Loucy (cell line): ENCODE results near the gene MAT2B.

ENCODE experiments used
- H2AFZ ChIP-seq: fragments of 200-600 bp; sonication (generic); 2 replicates; pipeline ENCODE4 v1.6.0; 2016; ENCODE audit warnings: antibody characterized with exemption, mild to moderate bottlenecking, low read length, moderate library complexity
- H3F3A ChIP-seq: fragments of 200-600 bp; 2 replicates; pipeline ENCODE4 v1.6.0; 2016; ENCODE audit warnings: antibody characterized with exemption, low read depth, mild to moderate bottlenecking
- H3K27me3 ChIP-seq: fragments of 200-600 bp; sonication (generic); 2 replicates; pipeline ENCODE4 v1.6.1; 2014; ENCODE audit warnings: low read length, mild to moderate bottlenecking; ENCODE audit not compliant: insufficient read depth, poor library complexity, severe bottlenecking
- H3K36me3 ChIP-seq: fragments of 200-600 bp; sonication (generic); 2 replicates; pipeline ENCODE4 v1.6.1; 2016; ENCODE audit warnings: low read length; ENCODE audit not compliant: insufficient read depth
- H3K4me1 ChIP-seq: fragments of 200-600 bp; sonication (generic); 2 replicates; pipeline ENCODE4 v1.5.1; 2014; ENCODE audit warnings: low read length, mild to moderate bottlenecking; ENCODE audit not compliant: insufficient read depth, poor library complexity, severe bottlenecking
- H3K4me2 ChIP-seq: fragments of 200-600 bp; sonication (generic); 2 replicates; pipeline ENCODE4 v1.6.0; 2014; ENCODE audit warnings: antibody characterized with exemption, low read length, low read depth, mild to moderate bottlenecking; ENCODE audit not compliant: poor library complexity, severe bottlenecking
- H3K4me3 ChIP-seq: fragments of 200-600 bp; sonication (generic); 2 replicates; pipeline ENCODE4 v1.5.1; 2014; ENCODE audit warnings: low read length, mild to moderate bottlenecking, mixed read lengths; ENCODE audit not compliant: poor library complexity, severe bottlenecking
- H3K79me2 ChIP-seq: fragments of 200-600 bp; sonication (generic); 2 replicates; pipeline ENCODE4 v1.6.1; 2014; ENCODE audit warnings: low read length; ENCODE audit not compliant: insufficient read depth
- H3K9ac ChIP-seq: fragments of 200-600 bp; sonication (generic); 2 replicates; pipeline ENCODE4 v1.6.0; 2014; ENCODE audit warnings: mild to moderate bottlenecking, low read depth, low read length, moderate library complexity; ENCODE audit not compliant: poor library complexity, severe bottlenecking
- H3K9me2 ChIP-seq: fragments of 200-600 bp; sonication (generic); replicated peaks from 2 replicates; pipeline ENCODE4 v1.6.1; 2016; ENCODE audit warnings: low read depth, low read length, mixed read lengths
- H3K9me3 ChIP-seq: fragments of 200-600 bp; sonication (generic); 2 replicates; pipeline ENCODE4 v1.6.1; 2014; ENCODE audit warnings: mild to moderate bottlenecking, antibody characterized with exemption, low read length, low read depth; ENCODE audit not compliant: insufficient read depth
- H4K20me1 ChIP-seq: fragments of 200-600 bp; sonication (generic); 2 replicates; pipeline ENCODE4 v1.6.0; 2014; ENCODE audit warnings: antibody characterized with exemption, low read length, mild to moderate bottlenecking; ENCODE audit not compliant: insufficient read depth, poor library complexity, severe bottlenecking
- CTCF ChIP-seq: fragments of 200-600 bp; sonication (generic); conservative IDR thresholded peaks from 2 replicates; pipeline ENCODE4 v1.5.1; 2014; ENCODE audit warnings: mild to moderate bottlenecking, antibody characterized with exemption, low read length
- EZH2phosphoT487 ChIP-seq: fragments of 200-600 bp; IDR thresholded peaks from 2 replicates; pipeline ENCODE4 v1.6.1; 2018; ENCODE audit warnings: antibody characterized with exemption, mild to moderate bottlenecking, moderate library complexity, borderline replicate concordance

MAT2B gene

DNA sequence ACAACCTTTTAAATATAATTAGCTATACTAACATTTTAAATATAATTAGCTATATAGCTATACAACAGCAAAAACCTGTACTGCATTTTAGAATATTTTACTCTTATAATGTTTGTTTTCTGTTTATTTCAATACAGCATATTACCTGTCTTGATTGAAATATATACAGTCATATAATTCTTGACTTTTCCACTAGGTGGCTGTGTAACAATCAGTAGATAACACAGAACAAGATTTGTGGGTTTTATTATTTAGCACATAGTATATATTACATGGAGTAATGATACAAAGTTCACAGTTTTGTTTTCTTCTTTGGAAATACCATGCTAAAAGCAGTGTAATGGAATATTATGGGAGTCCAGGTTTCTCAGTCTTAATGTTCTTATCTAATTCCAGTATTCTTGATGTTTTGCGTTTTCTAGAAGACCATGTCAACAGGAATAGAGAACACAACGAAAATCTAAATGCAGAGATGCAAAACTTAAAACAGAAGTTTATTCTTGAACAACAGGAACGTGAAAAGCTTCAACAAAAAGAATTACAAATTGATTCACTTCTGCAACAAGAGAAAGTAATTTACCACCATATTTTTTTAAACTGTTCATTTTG lies 31.7 kb upstream of the MAT2B start:
- no peaks in the 10 kb centered on the region for H3K27me3 ChIP-seq
- no peak overlapping the region for H3K4me3 ChIP-seq
- H3K4me2 ChIP-seq = no peak overlapping the region
- no peak overlapping the region for H3K9ac ChIP-seq
- no peaks in the 10 kb centered on the region for H3K9me3 ChIP-seq
- peak; percentile 51 for TF ChIP-seq CTCF
- no peak for TF ChIP-seq EZH2phosphoT487
- H3K4me1 ChIP-seq = no peaks in the 10 kb centered on the region
- peaks cover 49% of the 10 kb centered on the region; the same call in 1 of the 2 replicates for H3K36me3 ChIP-seq
- no peaks in the 10 kb centered on the region for H4K20me1 ChIP-seq
- H2AFZ ChIP-seq = no peak overlapping the region
- no peaks in the 10 kb centered on the region for H3K9me2 ChIP-seq
- no peaks in the 10 kb centered on the region for H3K79me2 ChIP-seq
- no peaks in the 10 kb centered on the region for H3F3A ChIP-seq

DNA sequence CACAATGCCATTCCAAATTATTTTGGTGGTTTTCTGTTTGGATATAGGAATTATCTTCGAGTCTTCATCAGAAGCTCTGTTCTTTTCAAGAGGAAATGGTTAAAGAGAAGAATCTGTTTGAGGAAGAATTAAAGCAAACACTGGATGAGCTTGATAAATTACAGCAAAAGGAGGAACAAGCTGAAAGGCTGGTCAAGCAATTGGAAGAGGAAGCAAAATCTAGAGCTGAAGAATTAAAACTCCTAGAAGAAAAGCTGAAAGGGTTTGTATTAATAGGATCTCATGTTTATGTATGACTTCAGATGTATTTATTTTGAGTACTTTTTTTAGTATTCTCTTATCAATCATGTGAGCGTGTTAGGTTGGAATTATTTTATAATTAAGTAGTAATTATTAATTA lies 30.0 kb upstream of the MAT2B start:
- no peak overlapping the region for H2AFZ ChIP-seq
- H3K4me1 ChIP-seq = no peaks in the 10 kb centered on the region
- no peaks in the 10 kb centered on the region for H4K20me1 ChIP-seq
- H3K36me3 ChIP-seq = peaks cover 49% of the 10 kb centered on the region; the same call in 1 of the 2 replicates
- no peaks in the 10 kb centered on the region for H3K9me3 ChIP-seq
- H3K27me3 ChIP-seq = no peaks in the 10 kb centered on the region
- no peaks in the 10 kb centered on the region for H3F3A ChIP-seq
- H3K9ac ChIP-seq = no peak overlapping the region
- H3K9me2 ChIP-seq = no peaks in the 10 kb centered on the region
- H3K4me3 ChIP-seq = no peak overlapping the region
- no peak for TF ChIP-seq CTCF
- TF ChIP-seq EZH2phosphoT487 = no peak
- no peaks in the 10 kb centered on the region for H3K79me2 ChIP-seq
- no peak overlapping the region for H3K4me2 ChIP-seq

- H3K4me2 ChIP-seq = no peak overlapping the region
- TF ChIP-seq EZH2phosphoT487 = no peak
- no peak for TF ChIP-seq CTCF
- H4K20me1 ChIP-seq = no peaks in the 10 kb centered on the region
- H3K79me2 ChIP-seq = no peaks in the 10 kb centered on the region
- no peaks in the 10 kb centered on the region for H3K9me3 ChIP-seq
- H3K27me3 ChIP-seq = no peaks in the 10 kb centered on the region
- peaks cover 46% of the 10 kb centered on the region; the same call in 1 of the 2 replicates for H3K36me3 ChIP-seq
- no peak overlapping the region for H3K9ac ChIP-seq
- H2AFZ ChIP-seq = no peak overlapping the region
- H3K9me2 ChIP-seq = no peaks in the 10 kb centered on the region
- no peak overlapping the region for H3K4me3 ChIP-seq
- no peaks in the 10 kb centered on the region for H3K4me1 ChIP-seq
- H3F3A ChIP-seq = no peaks in the 10 kb centered on the region
These were observed 27.1 kb upstream of the MAT2B start for GRCh38 chr5:163478126-163478981.
